GM12873 (cell line): ENCODE data around the gene HLA-DPA1.

Experiments
- TF ChIP-seq, protein P1 (sequence below): IDR thresholded peaks from 2 replicates; pipeline ENCODE4 v1.5.1; 2012; ENCODE audit warnings: low read depth, mild to moderate bottlenecking, moderate library complexity, low read length, control low read depth; ENCODE audit not compliant: insufficient read depth; ENCODE audit errors: missing control alignments

HLA-DPA1 gene

DNA sequence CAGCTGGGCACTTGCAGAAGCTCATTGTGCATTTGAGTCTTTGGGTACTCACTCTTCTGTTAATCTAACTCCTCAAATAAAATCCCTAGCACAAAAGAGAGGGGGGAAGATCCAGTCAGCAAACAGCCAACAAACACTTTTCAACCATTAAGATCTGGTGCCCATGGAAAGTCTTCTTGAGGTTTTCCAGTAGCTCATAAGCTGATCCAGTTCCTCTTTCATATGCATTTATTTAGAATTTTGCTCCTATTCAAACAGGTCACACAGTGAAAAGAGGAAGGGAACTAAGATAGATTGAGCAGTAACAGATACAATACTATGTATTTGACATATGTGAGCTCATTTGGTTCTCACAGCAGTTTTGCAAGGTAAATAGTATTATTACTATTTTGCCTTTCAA, 41.0 kb upstream of the HLA-DPA1 start:
- TF ChIP-seq, protein P1, sequence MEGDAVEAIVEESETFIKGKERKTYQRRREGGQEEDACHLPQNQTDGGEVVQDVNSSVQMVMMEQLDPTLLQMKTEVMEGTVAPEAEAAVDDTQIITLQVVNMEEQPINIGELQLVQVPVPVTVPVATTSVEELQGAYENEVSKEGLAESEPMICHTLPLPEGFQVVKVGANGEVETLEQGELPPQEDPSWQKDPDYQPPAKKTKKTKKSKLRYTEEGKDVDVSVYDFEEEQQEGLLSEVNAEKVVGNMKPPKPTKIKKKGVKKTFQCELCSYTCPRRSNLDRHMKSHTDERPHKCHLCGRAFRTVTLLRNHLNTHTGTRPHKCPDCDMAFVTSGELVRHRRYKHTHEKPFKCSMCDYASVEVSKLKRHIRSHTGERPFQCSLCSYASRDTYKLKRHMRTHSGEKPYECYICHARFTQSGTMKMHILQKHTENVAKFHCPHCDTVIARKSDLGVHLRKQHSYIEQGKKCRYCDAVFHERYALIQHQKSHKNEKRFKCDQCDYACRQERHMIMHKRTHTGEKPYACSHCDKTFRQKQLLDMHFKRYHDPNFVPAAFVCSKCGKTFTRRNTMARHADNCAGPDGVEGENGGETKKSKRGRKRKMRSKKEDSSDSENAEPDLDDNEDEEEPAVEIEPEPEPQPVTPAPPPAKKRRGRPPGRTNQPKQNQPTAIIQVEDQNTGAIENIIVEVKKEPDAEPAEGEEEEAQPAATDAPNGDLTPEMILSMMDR, result no peak

DNA sequence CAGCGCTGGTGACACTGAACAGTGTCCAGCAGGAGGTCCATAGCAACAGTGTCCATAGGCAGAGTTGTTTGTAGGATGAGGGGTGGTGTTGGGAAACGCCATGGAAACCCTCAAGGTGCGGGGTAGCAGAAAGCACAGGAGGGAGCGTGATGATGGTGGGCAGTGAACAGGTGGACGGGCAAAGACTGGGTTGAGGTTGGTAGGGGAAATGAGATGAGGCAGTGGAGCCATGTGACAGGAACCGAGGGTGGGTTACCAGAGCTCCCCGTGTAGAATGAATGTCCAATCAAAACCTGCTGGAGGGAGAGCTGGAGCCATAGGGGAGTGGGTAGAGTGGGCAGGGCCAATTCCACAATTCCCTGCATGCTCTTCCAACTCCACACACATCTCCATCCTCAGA, 40.3 kb upstream of the HLA-DPA1 start:
- TF ChIP-seq, protein P1, result no peak

DNA sequence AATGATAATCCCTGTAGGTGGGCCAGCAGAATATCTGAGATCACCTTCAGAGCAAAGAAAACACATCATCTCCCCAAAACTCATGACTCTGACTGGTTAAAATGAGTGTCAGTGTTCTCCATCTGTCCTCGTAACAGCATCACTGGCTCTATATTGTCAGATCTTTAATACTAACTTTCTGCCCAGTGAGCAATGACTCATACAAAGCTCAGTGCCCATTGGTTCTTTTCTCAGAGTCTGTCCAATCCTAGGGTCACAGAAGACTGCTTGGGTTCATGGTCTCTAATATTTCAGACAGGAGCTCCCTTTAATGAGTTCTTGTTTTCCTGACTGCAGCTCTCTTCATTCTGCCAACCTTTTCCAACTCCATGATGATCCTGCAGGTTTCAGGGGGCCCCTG, 38.7 kb upstream of the HLA-DPA1 start:
- TF ChIP-seq, protein P1, result no peak

DNA sequence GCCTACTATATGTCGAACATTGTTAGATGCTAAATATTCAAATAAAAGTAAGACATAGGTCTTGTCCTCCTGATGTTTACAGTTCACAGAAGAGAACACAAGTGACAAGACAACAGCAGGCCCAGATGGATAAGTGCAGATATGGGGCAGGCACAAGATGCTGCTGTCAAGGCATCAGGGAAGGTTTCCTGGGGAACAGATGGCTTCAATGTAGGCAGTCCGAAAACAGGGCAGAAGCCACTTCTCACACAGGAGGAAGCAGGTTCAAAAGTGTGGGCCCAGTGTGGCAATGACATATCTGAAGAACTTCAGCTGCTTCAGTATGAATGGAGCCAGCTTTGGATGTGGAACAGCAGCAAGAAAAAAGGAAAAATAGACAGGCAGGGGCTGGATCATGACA, 34.9 kb upstream of the HLA-DPA1 start:
- TF ChIP-seq, protein P1, result no peak

DNA sequence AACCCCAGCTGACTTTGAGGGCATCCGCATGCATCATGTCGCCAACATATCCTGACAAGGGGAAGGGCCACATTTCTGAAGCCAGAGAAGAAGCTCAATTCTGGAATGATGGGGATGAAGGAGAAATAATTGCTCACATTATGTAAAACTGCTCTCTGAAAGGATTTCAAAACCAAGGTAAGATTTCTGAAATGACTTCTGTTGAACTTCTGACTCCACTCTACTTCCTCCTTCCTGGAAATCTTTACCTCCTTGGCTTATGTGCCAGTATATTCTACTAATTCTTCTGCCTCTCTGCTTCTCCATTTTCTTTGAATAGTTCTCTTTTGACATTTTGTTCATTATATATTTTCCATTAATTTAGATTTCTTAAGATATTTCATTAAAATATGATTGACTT, 34.2 kb upstream of the HLA-DPA1 start:
- TF ChIP-seq, protein P1, result no peak

DNA sequence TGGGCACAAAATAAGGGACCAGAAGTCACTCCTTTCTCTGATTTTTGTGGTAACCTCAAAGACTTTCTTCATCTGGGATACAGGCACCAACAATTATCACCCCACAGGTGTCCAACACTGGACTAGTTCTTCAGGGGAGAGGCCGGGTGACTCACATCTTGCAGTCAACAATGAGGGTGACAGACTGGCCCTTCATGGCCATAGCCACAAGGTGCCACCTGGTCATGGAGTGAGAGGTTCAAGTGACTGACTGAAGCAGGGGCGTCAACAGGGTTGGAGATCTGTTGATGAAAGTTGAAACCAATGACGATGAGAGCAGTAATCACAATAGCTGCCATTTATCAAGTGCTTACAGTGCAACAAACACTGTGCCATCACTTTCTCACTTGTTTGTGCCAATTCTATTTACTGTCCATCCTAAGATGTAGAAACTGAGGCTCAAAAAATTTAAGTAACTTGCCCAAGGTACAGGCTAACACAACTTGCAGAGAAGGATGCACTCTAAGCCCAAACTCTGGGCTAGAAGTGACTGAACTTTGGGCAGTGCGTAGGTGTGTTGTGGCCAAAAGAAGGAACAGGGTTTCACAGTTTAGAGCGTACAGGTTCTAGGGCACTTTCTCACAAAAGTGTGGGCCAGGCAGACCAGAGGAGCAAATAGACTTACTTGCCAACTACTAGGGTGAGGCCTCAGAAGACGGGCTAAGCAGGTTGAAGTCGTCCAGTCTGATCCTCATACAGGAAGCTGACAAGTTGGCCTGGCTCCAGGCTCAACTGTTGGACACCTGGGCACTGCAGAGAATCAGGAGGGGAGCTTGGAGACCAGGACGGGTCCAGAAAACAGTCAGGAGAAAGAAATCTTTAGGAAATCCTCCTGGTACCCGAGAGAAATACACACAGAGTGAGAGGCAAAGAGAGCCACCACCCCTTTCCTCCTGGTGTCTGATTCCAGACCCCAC, 32.7 kb upstream of the HLA-DPA1 start:
- TF ChIP-seq, protein P1, result no peak

DNA sequence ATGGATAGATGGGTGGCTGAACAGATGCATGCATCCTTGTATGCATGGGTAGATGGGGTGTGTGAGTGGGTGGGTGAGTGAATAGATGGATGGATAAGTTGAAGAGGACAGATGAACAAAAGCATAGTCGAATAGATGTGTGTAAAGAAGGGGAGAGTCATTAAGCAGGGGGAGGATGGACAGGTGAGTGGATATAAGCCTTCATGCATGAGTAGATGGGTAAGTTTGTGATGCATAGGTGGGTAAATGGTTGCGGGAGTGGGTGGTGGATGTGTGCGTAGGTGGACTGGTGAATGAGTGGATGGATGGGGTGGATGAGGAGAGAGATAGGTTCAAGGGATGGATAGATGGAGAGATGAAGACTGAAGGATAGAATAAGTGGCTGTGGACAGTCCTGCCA, 31.9 kb upstream of the HLA-DPA1 start:
- TF ChIP-seq, protein P1, result no peak
